NB4 (cell line): ENCODE measurements around the gene FAM163A.

ENCODE experiments used
- CTCF ChIP-seq: IDR thresholded peaks from one replicate; pipeline ENCODE4 v1.5.1; 2012; ENCODE audit warnings: low read depth, low read length
- POLR2A ChIP-seq: IDR thresholded peaks from 2 replicates; pipeline ENCODE4 v1.6.1; 2011; ENCODE audit warnings: mild to moderate bottlenecking; ENCODE audit not compliant: insufficient read length; ENCODE audit errors: extremely low read depth

DNA sequence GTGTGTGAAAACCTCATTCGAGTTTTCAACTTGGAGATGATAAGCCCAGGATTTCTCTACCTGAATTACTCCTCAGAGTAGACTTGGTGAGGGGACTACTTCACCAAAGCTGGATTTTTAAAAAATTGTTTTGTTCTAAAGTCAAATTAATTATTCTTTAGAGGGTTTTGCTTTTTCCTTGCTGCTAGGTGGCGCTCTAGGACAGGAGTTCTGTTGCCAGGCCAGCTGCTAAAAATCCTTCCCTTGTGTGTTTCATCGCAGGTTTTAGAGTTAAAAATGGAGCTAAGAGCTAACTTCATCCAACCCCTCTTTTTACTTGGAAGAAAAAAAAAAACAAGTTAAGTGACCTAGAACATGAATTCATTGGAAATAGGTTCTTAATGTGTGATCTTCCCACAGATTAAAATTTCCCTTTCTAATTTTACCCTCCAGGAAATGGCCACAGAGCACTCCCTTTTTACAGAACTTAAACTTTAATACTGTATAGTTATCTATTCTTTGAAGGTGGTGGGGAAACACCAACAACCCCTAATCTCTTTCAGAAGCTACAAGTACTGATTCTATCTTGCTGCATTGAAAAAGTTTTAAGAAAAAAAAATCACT is 36.7 kb upstream of the FAM163A start:
- peak; percentile 63 for TF ChIP-seq CTCF
- TF ChIP-seq POLR2A: no peak
